HG03175 (cell line): ENCODE results near the gene CACNA1C.
"Not testable (repeated sequence)": the region's sequence is repeated elsewhere in the genome, so short reads cannot be mapped to it uniquely, and the experiment has no call there.

Source experiments
- ATAC-seq: cut with Tn5 transposase; IDR thresholded peaks from one replicate; pipeline ENCODE4 v1.9.1; 2021; ENCODE audit warnings: mild to moderate bottlenecking, moderate library complexity; ENCODE audit not compliant: unreplicated experiment

Gene CACNA1C

DNA sequence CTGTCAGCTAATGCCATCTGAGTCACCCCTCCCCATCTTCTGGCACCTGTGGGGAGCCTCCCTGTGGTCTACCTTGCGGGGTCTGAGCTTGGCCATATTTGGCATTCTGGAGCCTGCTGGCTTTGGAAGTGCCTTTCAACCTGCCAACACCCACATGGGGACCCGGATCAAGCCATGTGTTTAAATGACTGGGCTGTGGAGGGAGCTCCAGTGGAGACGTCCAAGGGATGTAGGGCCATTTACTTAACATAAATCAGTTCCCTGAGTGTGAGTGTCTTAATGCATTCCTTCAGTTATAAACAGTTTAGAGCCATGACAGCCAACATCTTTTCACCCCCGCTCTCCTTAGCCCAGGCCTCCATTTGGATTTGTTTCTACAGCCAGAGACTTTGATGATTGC, 22.0 kb downstream of the CACNA1C start:
- no peak for ATAC-seq

DNA sequence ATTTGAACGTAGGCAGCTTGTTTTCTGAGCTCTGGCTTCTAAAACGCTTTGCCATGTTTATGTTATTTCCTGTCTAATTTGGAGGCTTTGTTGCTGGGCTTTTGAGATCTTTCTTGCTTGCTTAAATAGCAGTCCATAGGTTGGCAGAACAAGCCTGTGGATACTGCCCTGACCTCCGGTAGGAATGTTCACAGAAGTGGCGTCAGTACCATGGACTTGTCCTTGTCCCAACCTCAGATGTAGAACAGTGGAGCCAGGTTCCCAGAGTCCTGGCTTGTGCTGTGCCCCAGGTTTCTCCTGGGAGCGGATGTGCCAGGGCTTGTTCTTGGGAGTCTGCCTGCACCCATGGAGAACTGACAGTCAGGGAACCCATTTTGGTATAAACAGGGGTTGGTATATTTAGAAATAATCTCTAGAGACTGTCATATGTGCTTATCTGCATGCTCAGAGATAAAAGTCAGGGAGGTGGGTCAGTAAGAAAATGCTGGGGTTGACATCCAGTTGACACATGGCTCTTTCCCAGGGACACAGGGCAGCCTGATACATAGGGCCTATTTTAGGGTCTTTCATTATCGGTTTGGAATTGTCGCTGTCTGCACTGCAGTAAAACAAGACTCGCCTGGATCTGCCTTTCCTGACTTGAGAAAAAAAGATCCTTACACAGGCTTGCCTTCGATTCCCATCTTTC, 22.9 kb downstream of the CACNA1C start:
- no peak for ATAC-seq

DNA sequence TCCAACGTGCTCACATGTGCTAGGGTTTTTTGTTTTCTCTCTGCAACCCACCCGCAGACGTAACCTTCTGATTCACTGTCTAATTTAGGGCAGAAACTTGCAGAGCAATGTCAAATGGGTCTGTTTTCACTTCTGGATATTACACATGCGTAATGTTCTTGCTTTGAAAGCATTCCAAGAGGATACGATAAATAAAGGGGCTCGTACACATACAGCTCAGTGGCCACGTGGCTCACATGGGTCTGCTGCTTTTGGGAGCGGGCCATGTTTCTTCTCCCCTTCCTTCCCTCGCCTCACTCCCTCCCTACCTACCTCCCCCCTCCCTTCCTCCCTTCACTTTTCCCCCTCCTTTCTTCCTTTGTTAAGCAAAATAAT, 23.4 kb downstream of the CACNA1C start:
- ATAC-seq, result no peak

DNA sequence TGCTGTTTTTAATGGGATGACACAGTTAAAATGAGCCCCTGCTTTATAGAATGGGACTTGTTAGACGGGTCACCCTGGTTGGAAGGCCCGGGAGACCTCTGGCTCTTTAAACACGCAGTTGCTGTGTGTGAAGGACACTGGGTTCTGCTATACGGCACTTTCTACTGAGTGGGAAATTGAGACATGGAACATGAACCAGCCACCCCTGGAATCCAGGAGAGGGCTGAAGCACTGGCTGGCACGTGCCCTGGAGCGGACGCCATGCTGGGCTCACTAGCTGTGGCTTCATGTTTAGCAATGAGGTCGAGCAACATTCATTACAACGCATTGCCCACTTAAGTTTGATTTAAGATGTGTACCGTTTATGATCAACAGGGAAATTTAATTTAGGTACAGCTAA, 23.9 kb downstream of the CACNA1C start:
- no peak for ATAC-seq

DNA sequence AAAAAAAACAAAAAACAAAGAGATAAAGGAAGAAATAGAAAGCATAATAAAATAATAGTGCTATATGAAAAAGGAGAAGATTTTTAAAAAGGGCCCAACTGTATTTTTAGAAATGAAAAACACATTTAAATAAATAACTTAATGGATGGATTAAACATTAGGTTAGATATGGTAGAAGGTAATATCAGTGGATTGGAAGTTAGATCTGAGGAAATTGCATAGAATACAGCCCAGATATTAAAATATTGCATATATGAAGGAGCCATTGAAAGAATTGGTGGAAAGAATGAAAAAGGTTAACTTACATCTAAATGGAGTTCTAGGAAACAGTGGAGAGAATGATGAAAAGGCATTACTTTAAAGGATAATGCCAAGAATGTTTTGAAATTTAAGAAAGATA, 27.8 kb downstream of the CACNA1C start:
- no peak for ATAC-seq

DNA sequence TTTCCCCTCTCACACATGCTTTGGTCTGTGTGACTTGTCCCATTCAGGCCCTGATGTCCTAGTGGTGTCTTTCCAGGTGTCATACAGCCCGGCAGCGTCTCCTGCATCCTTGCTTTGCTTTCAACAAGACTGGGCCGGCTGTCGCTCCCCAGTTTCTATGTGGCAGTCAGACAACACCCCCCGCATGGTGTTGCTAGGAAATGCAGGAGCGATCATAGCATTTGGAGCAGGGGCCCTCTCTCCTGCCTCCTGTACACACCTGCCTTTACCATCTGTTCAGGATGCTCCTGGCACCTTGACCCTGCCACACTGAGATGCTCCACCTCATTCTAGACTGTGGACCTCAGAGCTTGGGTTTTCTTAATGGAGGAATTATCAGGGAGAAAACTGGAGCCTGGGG, 29.5 kb downstream of the CACNA1C start:
- ATAC-seq, result no peak

DNA sequence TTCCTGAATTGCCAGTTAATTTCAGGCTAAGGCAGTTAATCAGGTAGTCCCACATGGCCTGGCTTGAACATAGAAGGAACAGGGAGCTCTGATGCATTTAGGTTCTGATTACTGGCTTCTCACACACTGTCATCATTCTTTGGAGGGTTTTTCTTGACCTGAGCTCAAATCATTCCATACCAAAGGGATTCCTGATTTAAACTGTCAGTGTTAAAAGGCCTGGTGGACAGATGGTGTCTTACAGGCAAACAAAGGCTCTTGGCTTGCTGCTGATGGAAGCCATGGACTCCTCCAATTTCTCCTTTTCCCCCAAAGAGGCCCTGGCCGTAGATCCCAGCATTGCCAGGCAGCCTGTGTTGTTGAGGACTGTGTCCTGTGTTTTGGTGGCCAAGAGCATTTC, 30.2 kb downstream of the CACNA1C start:
- ATAC-seq, result no peak

DNA sequence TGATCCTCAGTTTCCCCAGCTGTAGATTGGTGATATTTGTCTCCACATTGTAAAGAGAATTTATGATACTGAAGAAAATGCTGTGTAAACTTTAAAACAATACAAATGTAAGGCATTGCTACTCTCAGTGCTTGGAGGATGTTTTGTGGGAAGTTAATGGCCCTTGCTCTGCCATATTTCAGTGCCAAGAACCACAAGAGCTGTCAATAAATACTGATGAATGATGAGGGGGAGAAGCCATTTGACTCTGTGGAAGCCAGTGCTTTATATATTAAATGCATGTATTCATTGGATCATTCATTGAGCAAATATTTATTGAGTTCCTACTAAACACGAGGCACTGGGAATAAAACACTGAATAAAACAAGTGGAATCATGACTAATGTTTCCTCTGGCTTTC, 30.8 kb downstream of the CACNA1C start:
- ATAC-seq, result no peak

DNA sequence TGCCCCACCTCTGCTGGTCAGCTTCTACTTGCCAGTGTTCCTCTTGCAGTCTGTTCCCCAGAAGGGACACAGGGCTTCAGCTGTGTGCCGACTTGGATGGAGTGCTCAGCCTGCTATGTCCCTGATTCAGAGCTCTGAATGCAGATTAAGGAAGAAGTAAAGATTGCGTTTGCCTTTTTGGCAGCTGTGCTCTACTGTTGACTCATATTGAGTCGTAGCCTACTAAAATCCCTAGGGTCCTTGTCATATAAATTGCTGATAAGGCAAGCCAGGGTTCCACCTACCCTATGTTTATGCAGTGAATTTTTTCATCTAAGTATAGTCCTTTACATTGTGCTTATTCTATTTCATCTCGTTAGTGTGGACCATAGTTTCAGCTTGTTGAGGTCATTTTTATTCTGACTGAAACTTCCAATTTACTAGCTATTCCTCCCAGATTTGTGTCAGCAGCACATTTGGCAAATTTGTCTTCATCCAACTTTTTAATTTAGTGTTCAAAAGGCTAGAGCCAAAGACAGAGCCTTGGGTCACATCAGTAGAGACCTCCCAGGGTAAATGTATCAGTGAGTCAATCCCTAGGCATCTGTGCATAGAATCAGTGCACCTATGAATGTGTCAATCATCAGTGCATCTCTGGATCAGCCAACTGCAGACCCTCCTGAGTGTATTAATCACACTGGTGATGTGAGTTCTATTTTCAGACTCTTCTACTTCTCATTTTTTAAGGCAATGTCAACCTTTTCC, 31.9 kb downstream of the CACNA1C start:
- no peak for ATAC-seq

DNA sequence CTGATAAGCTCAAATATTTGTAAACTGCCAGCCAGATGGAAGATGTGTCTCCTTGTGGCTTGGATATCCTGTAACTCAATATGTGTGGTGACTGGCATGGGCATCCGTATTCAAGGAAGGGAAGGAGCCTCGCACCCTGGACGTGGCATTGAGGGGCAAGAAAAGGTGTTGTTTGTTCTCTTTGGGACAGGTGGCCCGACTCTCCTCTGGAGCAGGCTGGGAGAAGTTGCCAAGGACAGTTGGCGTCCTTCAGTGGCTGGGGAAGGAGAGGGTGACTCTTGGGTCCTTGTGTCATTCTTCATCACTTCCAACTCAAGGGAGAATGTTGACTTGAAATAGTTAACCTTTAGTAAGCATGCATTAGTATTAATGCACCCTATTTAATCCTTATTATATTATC, 39.6 kb downstream of the CACNA1C start:
- no peak for ATAC-seq

DNA sequence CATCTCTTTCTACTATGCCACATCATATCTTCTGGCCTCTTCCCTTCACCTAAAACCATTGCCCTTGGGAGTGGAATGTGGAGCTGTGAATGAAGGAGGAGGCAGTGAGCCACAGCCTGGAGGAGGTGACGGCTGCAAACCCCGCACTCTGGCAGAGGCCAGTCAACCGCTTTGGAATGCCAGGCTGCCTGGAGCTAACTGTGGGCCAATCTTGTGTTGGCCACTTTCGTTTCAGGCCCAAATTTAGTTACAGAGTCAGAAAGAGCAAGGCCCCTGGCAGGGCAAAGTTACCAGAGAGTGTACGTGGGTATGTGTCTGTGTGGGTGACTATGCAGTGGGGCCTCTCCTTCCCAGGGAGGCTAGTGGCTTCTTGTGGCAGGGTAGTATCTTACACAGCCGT, 40.1 kb downstream of the CACNA1C start:
- ATAC-seq, result no peak

DNA sequence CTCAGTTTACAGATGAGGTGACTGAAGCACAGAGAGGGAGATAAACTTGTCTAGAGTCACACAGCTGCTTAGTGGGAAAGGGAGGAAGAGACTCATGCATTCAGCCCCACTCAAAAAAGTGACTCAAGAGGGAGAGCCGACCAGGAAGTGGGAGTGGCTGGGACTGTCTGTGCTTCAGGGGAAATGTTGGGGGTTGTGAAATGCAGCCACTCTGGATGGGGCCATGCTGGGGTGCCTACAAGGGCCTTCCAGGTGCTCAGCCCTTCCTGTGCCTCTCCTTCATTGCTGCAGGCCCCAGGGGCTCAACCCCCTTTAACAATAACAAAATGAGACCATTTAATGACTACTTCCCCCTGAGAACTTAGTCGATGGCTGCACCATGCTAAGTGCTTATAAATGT, 41.8 kb downstream of the CACNA1C start:
- ATAC-seq, result no peak

DNA sequence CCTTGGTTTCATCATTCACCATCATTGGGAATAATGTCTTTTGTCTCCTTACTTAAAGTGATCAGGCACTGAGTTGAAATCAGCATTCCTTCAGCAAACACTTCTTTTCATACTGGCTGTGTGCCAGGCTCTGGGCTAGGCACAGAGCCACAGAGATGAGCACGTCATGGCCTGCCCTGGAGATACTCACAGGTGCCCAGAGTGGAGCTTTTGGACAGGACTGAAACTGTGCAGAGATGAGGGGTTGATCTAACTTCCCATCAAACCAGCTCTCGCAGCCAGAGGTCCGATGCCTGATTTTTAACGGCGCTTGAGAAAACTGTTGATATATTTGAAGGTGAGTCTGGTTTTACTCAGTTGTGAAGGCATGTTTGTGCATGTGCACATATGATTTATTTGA, 43.1 kb downstream of the CACNA1C start:
- ATAC-seq, result no peak

DNA sequence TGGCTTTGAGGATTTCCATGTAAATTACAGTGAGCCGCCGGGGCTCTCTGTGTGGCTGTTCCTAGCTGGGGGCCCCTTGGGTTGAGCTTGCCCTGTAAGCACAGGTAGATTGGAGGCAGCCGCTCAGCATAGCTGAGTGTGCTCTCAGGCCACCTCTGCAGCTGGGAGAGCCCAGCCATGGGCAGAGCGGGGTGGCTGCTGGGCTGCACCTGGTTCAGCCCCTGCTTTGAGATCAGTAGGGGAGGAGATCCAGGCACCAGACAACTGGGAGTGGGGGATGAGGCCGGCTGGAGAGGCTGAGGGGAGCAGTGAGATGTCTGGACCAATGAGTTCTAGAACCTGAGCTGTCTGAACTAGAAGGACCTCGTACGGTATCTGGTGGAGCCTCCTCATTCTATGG, 44.8 kb downstream of the CACNA1C start:
- ATAC-seq, result no peak

DNA sequence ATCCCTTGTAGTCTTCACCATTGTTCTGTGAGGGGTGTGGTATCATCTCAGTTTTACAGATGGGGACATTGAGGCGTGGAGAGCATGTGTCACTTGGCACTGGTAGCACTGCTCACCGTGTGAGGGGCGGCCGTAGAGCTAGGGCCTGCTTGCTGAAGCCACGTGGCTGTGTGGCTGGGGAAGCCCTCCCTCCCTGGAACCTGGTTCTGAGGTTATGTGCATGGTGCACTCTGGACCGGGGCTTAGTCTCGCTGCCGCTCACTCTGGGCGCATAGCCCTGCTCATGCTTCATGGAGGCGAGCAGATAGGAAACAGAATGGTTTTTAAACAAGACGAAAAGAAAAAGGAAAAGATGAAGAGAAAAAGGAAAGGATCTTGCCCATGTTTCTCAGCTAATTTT, 46.1 kb downstream of the CACNA1C start:
- no peak for ATAC-seq

DNA sequence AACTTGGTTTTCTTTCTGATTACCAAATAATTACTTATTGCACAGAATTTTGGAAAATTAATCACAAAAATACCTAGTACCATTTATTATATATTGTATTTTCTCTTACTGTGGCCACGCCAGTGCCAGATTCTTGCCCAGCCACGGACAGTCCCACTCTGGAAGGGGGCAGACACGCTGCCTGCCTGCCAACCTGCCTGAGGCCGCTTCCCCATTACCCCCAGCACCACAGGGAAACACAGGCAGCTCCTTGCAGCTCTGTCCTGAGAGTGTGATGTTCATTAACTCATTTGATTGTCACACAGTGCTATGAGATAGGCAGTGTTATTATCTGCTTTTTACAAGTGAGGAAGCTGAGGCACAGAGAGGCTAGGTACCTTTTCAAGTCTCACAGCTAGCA, 46.8 kb downstream of the CACNA1C start:
- ATAC-seq, result no peak

DNA sequence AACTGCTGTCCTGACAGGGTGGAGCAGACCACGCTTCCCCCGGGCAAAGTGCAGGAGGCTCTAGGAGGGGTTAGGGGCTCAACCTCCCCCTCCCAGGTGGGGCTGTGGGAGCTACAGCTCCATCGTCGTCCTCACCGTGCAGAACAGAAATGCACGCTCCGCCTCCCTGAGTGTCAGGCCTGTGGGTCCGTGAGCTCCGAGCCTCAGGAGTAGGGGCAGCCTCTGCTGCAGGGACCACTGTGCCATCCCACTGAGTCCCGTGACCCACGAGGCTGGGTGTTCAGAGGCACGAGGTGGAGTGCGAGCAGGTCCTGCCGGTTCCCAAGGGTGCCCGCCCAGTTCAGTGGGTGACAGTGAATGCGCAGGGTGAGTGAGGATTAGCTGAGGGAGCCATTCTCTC, 48.6 kb downstream of the CACNA1C start:
- ATAC-seq, result no peak

DNA sequence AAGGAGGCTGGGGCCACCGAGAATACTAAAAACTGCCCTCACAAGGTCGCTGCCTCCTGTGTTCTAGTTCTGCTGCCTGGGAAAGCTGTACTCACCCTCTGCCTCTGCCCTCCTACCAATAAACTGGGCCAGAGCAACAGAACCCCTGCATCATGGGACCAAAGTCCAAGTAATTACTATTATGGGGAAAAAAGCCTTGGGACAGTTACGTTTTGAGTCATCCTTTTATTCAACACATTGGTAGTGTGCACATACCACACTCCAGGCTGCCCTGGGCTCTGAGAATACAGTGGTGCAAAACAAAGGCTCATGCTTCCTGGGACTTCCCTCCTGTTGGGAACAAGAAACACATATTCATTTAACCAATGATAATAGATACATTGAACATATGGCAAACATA, 49.0 kb downstream of the CACNA1C start:
- no peak for ATAC-seq

DNA sequence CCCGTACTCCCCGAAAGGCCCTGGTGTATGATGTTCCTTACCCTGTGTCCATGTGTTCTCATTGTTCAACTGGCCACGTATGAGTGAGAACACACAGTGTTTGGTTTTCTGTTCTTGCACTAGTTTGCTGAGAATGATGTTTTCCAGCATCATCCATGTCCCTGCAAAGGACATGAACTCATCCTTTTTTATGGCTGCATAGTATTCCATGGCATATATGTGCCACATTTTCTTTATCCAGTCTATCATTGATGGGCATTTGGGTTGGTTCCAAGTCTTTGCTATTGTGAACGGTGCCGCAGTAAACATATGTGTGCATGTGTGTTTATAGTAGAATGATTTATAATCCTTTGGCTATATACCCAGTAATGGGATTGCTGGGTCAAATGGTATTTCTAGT, 49.9 kb downstream of the CACNA1C start:
- ATAC-seq, result not testable (repeated sequence)

DNA sequence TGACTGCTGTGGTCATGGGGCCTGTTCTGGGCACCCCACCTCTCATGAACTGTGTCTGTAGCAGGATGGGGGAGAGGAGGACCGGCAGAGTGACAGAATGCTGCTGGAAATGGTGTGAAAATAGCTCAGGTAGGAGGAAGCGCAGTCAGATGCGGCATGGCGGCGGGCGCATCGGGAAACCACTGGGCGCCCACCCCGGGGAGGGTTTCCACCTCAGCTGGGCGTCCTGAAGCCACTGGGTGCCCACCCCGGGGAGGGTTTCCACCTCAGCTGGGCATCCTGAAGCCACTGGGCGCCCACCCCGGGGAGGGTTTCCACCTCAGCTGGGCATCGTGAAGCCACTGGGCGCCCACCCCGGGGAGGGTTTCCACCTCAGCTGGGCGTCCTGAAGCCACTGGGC, 52.6 kb downstream of the CACNA1C start:
- ATAC-seq, result not testable (repeated sequence)

DNA sequence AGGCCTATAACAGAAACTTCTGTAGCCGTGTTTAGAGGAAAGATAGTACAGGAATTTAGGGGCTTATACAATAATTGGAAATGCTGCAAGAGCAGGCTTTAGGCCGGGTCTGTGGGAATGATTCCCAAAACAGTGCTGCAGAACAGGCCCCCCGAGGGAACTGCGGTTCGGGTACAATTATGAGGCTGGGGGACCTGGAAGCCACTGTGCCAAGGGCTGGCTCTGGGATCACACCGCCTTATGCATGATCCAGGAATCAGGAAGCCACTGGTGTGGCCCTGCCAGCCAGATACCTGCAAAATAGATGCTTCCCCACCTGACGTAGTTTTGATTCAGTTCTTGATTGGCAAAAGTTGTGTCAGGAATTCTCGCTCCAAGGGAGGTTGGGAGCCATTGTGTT, 55.4 kb downstream of the CACNA1C start:
- no peak for ATAC-seq

DNA sequence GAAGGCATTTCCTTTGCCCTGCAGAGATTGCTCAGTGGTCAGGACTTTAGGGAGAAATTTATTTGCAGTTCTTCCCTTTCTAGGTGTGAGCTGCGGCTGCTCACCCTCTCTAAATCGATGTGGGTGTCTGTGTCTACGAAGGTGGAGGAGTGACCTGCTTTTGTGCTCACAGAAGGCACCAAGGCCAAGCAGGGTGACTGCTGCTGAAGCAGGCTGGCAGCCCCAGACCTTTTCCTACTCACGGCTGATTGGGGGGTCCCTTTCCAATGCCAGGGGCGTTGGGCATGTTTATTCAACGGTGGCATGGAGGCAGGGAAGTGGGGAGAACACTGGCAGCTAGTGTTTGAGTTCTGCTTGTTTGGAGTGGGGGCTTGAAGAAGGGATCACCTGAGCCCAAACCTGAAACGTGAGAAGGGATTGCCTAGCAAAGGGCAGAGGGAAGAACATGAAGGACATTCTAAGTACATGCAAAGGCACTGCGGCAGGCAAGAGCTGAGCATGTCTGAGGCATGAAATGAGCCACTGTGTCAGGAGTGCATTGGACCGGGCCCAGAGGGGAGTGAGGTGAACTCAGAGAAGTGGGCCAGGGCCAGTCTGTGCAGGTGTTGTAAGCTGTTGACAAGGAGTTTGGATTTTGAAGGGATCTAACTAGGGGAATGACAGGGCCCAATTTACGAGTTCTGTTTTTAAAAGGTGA, 56.3 kb downstream of the CACNA1C start:
- no peak for ATAC-seq
